Colonic mucosa (tissue), 4 donors: ENCODE data around the gene RNU6-9. TPM values are rescaled to one million over a fixed set of nuclear protein-coding genes. Genes with fewer than 3 reads are reported as not detected.
"Not testable (repeated sequence)": the region's sequence is repeated elsewhere in the genome, so short reads cannot be mapped to it uniquely, and the experiment has no call there.

Experiments
- DNase-seq: peaks from one replicate; pipeline ENCODE4 v3.0.0-alpha.2; 2020
- H3K27ac ChIP-seq: fragments of 200-600 bp; one replicate; pipeline ENCODE4 v1.8.0; 2021
- H3K27me3 ChIP-seq: fragments of 200-600 bp; one replicate; pipeline ENCODE4 v1.8.0; 2021
- H3K36me3 ChIP-seq: fragments of 200-600 bp; one replicate; pipeline ENCODE4 v1.8.0; 2021
- H3K4me1 ChIP-seq: fragments of 200-600 bp; one replicate; pipeline ENCODE4 v1.8.0; 2021; ENCODE audit warnings: mild to moderate bottlenecking
- H3K4me3 ChIP-seq: fragments of 200-600 bp; one replicate; pipeline ENCODE4 v1.8.0; 2021
- H3K9ac ChIP-seq, 2 donors: one replicate each; pipeline ENCODE4 v1.7.0; 2013; ENCODE audit warnings: control low read depth in 2 of 2, low read depth in 2 of 2, low read length in 2 of 2
- H3K9me3 ChIP-seq: fragments of 200-600 bp; one replicate; pipeline ENCODE4 v1.8.0; 2021
- intact Hi-C: fragments of 100-400 bp; cut with DNase I; formaldehyde crosslinking; loops from one replicate; pipeline ENCODE4 v1.14.1; 2022
- total RNA-seq, 2 donors: library from RNA; stranded (reverse); fragmentation: NEBNext Ultra II Directional in 1 of 2; extraction: Animal tissue kit (Norgen Biotek cat#: 25700) in 1 of 2; gene quantifications; one replicate each; pipeline ENCODE4 v1.2.1, GENCODE V29; 2021
- TF ChIP-seq, protein P1 (sequence below): fragments of 200-600 bp; IDR thresholded peaks from one replicate; pipeline ENCODE4 v1.8.0; 2022; ENCODE audit warnings: antibody characterized with exemption, mild to moderate bottlenecking
- donor health status: healthy.
- donor health status: DM: no; HTN: no; CAD: no.
- donor health status: DM: no; HTN: no; CAD: no.

Gene RNU6-9
- total RNA-seq, 2 donors from 2014 or later, result not detected

GRCh38 chr19:850221-850978 is 42.9 kb upstream of the RNU6-9 start:
- H3K4me3 ChIP-seq, result no peak overlapping the region
- peak overlapping the region; percentile 55 for H3K27ac ChIP-seq
- no peaks in the 10 kb centered on the region for H3K36me3 ChIP-seq
- intact Hi-C loops, result loop anchor here (10.0 kb wide), 1 partner anchor 86 kb away; no protein-coding TSS in a partner anchor
- peak; percentile 75 for DNase-seq
- no peaks in the 10 kb centered on the region for H3K4me1 ChIP-seq
- H3K27me3 ChIP-seq, result peaks cover 43% of the 10 kb centered on the region
- TF ChIP-seq, protein P1, sequence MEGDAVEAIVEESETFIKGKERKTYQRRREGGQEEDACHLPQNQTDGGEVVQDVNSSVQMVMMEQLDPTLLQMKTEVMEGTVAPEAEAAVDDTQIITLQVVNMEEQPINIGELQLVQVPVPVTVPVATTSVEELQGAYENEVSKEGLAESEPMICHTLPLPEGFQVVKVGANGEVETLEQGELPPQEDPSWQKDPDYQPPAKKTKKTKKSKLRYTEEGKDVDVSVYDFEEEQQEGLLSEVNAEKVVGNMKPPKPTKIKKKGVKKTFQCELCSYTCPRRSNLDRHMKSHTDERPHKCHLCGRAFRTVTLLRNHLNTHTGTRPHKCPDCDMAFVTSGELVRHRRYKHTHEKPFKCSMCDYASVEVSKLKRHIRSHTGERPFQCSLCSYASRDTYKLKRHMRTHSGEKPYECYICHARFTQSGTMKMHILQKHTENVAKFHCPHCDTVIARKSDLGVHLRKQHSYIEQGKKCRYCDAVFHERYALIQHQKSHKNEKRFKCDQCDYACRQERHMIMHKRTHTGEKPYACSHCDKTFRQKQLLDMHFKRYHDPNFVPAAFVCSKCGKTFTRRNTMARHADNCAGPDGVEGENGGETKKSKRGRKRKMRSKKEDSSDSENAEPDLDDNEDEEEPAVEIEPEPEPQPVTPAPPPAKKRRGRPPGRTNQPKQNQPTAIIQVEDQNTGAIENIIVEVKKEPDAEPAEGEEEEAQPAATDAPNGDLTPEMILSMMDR, result no peak
- peak overlapping the region in 1 of 2 donors; percentile 26 for H3K9ac ChIP-seq
- no peaks in the 10 kb centered on the region for H3K9me3 ChIP-seq

DNA sequence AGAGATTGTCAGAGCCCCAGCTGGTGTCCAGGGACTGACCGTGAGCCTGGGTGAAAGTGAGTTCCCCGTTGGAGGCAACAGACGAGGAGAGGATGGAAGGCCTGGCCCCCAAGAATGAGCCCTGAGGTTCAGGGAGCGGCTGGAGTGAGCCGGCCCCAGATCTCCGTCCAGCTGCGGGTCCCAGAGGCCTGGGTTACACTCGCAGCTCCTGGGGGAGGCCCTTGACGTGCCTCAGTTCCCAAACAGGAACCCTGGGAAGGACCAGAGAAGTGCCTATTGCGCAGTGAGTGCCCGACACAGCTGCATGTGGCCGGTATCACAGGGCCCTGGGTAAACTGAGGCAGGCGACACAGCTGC is 42.3 kb upstream of the RNU6-9 start:
- intact Hi-C loops, result loop anchor here (10.0 kb wide), 1 partner anchor 86 kb away; no protein-coding TSS in a partner anchor

GRCh38 chr19:852136-853013 is 40.9 kb upstream of the RNU6-9 start, which contains the start of gene ELANE:
Gene ELANE (plus strand): TSS chr19:852303. CDS start chr19:852329, 26 bp downstream.
- H3K4me3 ChIP-seq, result no peak within 1 kb of the TSS
- intact Hi-C loops, result loop anchor here (10.0 kb wide), 1 partner anchor 88 kb away; no protein-coding TSS in a partner anchor

More for the DNA sequence above, 42.3 kb upstream of the RNU6-9 start:
- TF ChIP-seq, protein P1, result no peak
- no peaks in the 10 kb centered on the region for H3K36me3 ChIP-seq
- H3K27ac ChIP-seq, result peak overlapping the region; percentile 55
- H3K9me3 ChIP-seq, result no peaks in the 10 kb centered on the region
- H3K4me1 ChIP-seq, result no peaks in the 10 kb centered on the region
- no peak for DNase-seq
- H3K9ac ChIP-seq, result peak overlapping the region in 1 of 2 donors; percentile 26
- no peak overlapping the region for H3K4me3 ChIP-seq
- H3K27me3 ChIP-seq, result peaks cover 38% of the 10 kb centered on the region

DNA sequence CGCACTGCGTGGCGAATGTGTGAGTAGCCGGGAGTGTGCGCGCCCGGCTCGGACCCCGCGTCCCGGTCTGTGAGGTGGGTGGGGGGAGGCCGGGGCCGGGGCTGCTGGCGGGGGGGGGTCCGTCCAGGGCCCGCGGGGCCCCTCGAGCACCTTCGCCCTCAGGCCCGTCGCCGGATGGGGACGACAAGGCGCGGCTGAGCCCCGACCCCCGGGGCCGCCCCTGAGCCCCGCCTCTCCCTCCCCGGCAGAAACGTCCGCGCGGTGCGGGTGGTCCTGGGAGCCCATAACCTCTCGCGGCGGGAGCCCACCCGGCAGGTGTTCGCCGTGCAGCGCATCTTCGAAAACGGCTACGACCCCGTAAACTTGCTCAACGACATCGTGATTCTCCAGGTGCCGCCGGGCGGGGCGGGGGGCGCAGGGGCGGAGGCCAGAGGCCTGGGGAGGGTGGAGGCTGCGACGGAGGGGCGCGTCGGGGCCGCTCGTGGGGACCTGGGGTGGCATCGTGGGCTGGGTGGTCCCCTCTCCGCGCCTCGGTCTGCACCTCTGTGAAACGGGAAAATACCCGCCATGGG is 40.2 kb upstream of the RNU6-9 start:
- Histone ChIP-seq H3K4me1 (no peaks in the 10 kb centered on the region), H3K27me3 (peaks cover 24% of the 10 kb centered on the region), H3K36me3 (no peaks in the 10 kb centered on the region), H3K27ac (no peak overlapping the region), H3K9me3 (no peaks in the 10 kb centered on the region), H3K4me3 (no peak overlapping the region), H3K9ac (no peak overlapping the region)
- DNase-seq, result no peak
- intact Hi-C loops, result loop anchor here (10.0 kb wide), 1 partner anchor 88 kb away; no protein-coding TSS in a partner anchor
- TF ChIP-seq, protein P1, result no peak

More at GRCh38 chr19:852136-853013, 40.9 kb upstream of the RNU6-9 start, which contains the start of gene ELANE:
- Histone ChIP-seq H3K9me3 (no peaks in the 10 kb centered on the region), H3K36me3 (no peaks in the 10 kb centered on the region), H3K27ac (peak within 1 kb of the TSS; percentile 55), H3K4me1 (no peaks in the 10 kb centered on the region), H3K27me3 (peaks cover 30% of the 10 kb centered on the region), H3K9ac (peak within 1 kb of the TSS in 1 of 2 donors; percentile 50)
- TF ChIP-seq, protein P1, result no peak
- DNase-seq, result no peak

GRCh38 chr19:853614-854220 is 39.6 kb upstream of the RNU6-9 start:
- not testable (repeated sequence) for DNase-seq, H3K4me3 ChIP-seq, H3K36me3 ChIP-seq, H3K4me1 ChIP-seq, H3K9me3 ChIP-seq, H3K9ac ChIP-seq, H3K27ac ChIP-seq
- intact Hi-C loops, result loop anchor here (2.0 to 10.0 kb wide), 2 partner anchors 67 to 89 kb away; no protein-coding TSS in a partner anchor
- H3K27me3 ChIP-seq, result peaks cover 20% of the 10 kb centered on the region
